CD8-positive, alpha-beta memory T cell (primary cell): ENCODE data around the gene SLC25A29. TPM values are rescaled to one million over a fixed set of nuclear protein-coding genes. Genes with fewer than 3 reads are reported as not detected.
"Not testable (repeated sequence)": the region's sequence is repeated elsewhere in the genome, so short reads cannot be mapped to it uniquely, and the experiment has no call there.

Experiments used
- CTCF ChIA-PET: fragments of 350-600 bp; sonication (Branson Sonifier 250); formaldehyde crosslinking; loops from one replicate; lab custom pipeline; 2021; ENCODE audit warnings: antibody characterized with exemption; lab: Charles Lee
- POLR2A ChIA-PET: fragments of 350-600 bp; sonication (Branson Sonifier 250); formaldehyde crosslinking; loops from one replicate; lab custom pipeline; 2021; ENCODE audit warnings: antibody characterized with exemption; lab: Charles Lee
- DNase-seq, 5 donors: peaks; one replicate each; pipeline versions ENCODE4 v3.0.0 to v3.0.0-alpha.2; 2020 to 2022; ENCODE audit warnings: mixed read lengths in 1 of 5
- H3K27ac ChIP-seq: one replicate; pipeline ENCODE4 v1.7.0; 2013; ENCODE audit warnings: low read depth, mild to moderate bottlenecking, low read length, moderate library complexity
- H3K27me3 ChIP-seq: 2 replicates; pipeline ENCODE4 v1.7.0; 2013; ENCODE audit warnings: low read length, mild to moderate bottlenecking; ENCODE audit not compliant: insufficient read depth, poor library complexity, severe bottlenecking
- H3K36me3 ChIP-seq: 2 replicates; pipeline ENCODE4 v1.7.0; 2013; ENCODE audit warnings: mild to moderate bottlenecking, low read length, moderate library complexity; ENCODE audit not compliant: insufficient read depth
- H3K4me1 ChIP-seq: 2 replicates; pipeline ENCODE4 v1.7.0; 2013; ENCODE audit warnings: mild to moderate bottlenecking, low read length, moderate library complexity; ENCODE audit not compliant: insufficient read depth
- H3K4me3 ChIP-seq: 2 replicates; pipeline ENCODE4 v1.7.0; 2013; ENCODE audit warnings: mild to moderate bottlenecking, low read length
- H3K9me3 ChIP-seq: 2 replicates; pipeline ENCODE4 v1.7.0; 2013; ENCODE audit warnings: mild to moderate bottlenecking, low read length
- H3K27ac Mint-ChIP-seq, 8 donors: one replicate each; pipeline ENCODE4 v1.8.0; 2020 to 2021; ENCODE audit warnings: mixed read lengths in 8 of 8, mild to moderate bottlenecking in 6 of 8, inconsistent platforms in 3 of 8, moderate library complexity in 3 of 8
- H3K27me3 Mint-ChIP-seq, 2 donors: one replicate each; pipeline ENCODE4 v1.8.0; 2020 to 2021; ENCODE audit warnings: mixed read lengths in 2 of 2, mild to moderate bottlenecking in 1 of 2, moderate library complexity in 1 of 2
- H3K36me3 Mint-ChIP-seq, 3 donors: one replicate each; pipeline ENCODE4 v1.8.0; 2020 to 2021; ENCODE audit warnings: mixed read lengths in 3 of 3, inconsistent platforms in 1 of 3, mild to moderate bottlenecking in 1 of 3
- H3K4me1 Mint-ChIP-seq, 3 donors: one replicate each; pipeline ENCODE4 v1.8.0; 2020 to 2021; ENCODE audit warnings: mixed read lengths in 3 of 3, inconsistent platforms in 1 of 3, mild to moderate bottlenecking in 1 of 3
- H3K4me3 Mint-ChIP-seq, 7 donors: one replicate each; pipeline ENCODE4 v1.8.0; 2020 to 2021; ENCODE audit warnings: mixed read lengths in 7 of 7, mild to moderate bottlenecking in 6 of 7, moderate library complexity in 4 of 7, inconsistent platforms in 2 of 7
- H3K9me3 Mint-ChIP-seq, 5 donors: one replicate each; pipeline ENCODE4 v1.8.0; 2020 to 2022; ENCODE audit warnings: mixed read lengths in 5 of 5, mild to moderate bottlenecking in 3 of 5, moderate library complexity in 2 of 5, inconsistent platforms in 1 of 5
- polyA plus RNA-seq: library from polyadenylated mRNA; unstranded; fragments of 300-500 nt; fragmentation: Illumina TruSeq; gene quantifications from one replicate; pipeline ENCODE4 v1.2.3, GENCODE V29; 2021
- total RNA-seq, 2 experiments: library from RNA; stranded (reverse); gene quantifications; one replicate each; pipeline ENCODE4 v1.2.3, GENCODE V29; 2021

SLC25A29 gene
- total and polyA plus RNA-seq, 3 experiments from 2014 or later, result 7.0 to 10.5 (median 10.4) TPM

- no peaks in the 10 kb centered on the region for H3K36me3 ChIP-seq
- H3K4me1 ChIP-seq, result no peaks in the 10 kb centered on the region
- Mint-ChIP-seq H3K4me3 (no peak overlapping the region), H3K9me3 (no peaks in the 10 kb centered on the region), H3K36me3 (peaks cover 0 to 2% (median 0%) of the 10 kb centered on the region in 3 donors), H3K27me3 (no peaks in the 10 kb centered on the region), H3K4me1 (peaks cover 0 to 4% (median 3%) of the 10 kb centered on the region in 3 donors), H3K27ac (peak overlapping the region in 1 of 8 donors; percentile 66)
- CTCF ChIA-PET, result interaction anchor here (1.2 to 1.6 kb wide), 3 partner anchors 10 to 23 kb away, joined by 3 to 11 read pairs (median 5); no protein-coding TSS in a partner anchor
- peak in 1 of 5 donors; percentile 33 for DNase-seq
- no peaks in the 10 kb centered on the region for H3K9me3 ChIP-seq
- H3K27ac ChIP-seq, result peak overlapping the region; percentile 24
- H3K4me3 ChIP-seq, result no peak overlapping the region
- POLR2A ChIA-PET, result no interaction called here
- no peaks in the 10 kb centered on the region for H3K27me3 ChIP-seq
Measured at GRCh38 chr14:100297320-100298300, 8.6 kb downstream of the SLC25A29 start.

DNA sequence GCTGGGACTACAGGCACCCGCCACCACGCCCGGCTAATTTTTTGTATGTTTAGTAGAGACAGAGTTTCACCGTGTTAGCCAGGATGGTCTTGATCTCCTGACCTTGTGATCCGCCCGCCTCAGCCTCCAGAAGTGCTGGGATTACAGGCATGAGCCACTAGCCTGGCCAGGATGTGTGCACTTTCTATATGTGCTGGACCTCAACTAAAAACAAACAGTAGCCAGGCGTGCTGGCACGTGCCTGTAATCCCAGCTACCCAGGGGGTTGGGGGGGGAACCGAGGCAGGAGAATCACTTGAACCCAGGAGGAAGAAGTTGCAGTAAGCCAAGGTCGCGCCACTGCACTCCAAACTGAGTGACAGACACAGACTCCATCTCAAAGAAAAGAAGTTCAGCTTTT is 9.5 kb downstream of the SLC25A29 start:
- H3K9me3 Mint-ChIP-seq, H3K4me1 ChIP-seq, H3K4me1 Mint-ChIP-seq, H3K27ac Mint-ChIP-seq, POLR2A ChIA-PET, H3K9me3 ChIP-seq, H3K27me3 Mint-ChIP-seq, H3K4me3 Mint-ChIP-seq, H3K4me3 ChIP-seq, H3K36me3 ChIP-seq, H3K27me3 ChIP-seq, H3K27ac ChIP-seq, H3K36me3 Mint-ChIP-seq: not testable (repeated sequence)
- CTCF ChIA-PET, result interaction anchor here (1.3 to 1.6 kb wide), 2 partner anchors 9 to 12 kb away, joined by 5 to 11 read pairs; no protein-coding TSS in a partner anchor
- DNase-seq, result peak in 1 of 5 donors; percentile 30

GRCh38 chr14:100296106-100296651 is 10.1 kb downstream of the SLC25A29 start:
- Mint-ChIP-seq H3K36me3 (peaks cover 0 to 2% (median 2%) of the 10 kb centered on the region in 3 donors), H3K4me3 (no peak overlapping the region), H3K27ac (no peak overlapping the region), H3K9me3 (no peaks in the 10 kb centered on the region), H3K4me1 (no peaks in the 10 kb centered on the region), H3K27me3 (no peaks in the 10 kb centered on the region)
- ChIA-PET POLR2A (no interaction called here), CTCF (interaction anchor here (1.3 to 1.4 kb wide), 2 partner anchors 8 to 103 kb away, joined by 3 to 5 read pairs; no protein-coding TSS in a partner anchor)
- H3K36me3 ChIP-seq, result no peaks in the 10 kb centered on the region
- no peak overlapping the region for H3K27ac ChIP-seq
- no peaks in the 10 kb centered on the region for H3K9me3 ChIP-seq
- no peak for DNase-seq
- H3K27me3 ChIP-seq, result no peaks in the 10 kb centered on the region
- no peak overlapping the region for H3K4me3 ChIP-seq
- H3K4me1 ChIP-seq, result no peaks in the 10 kb centered on the region

- POLR2A ChIA-PET, result no interaction called here
Measured at GRCh38 chr14:100295376-100296105, 10.7 kb downstream of the SLC25A29 start.

GRCh38 chr14:100294963-100295330 is 11.3 kb downstream of the SLC25A29 start:
- H3K4me1 ChIP-seq, result no peaks in the 10 kb centered on the region
- no peak overlapping the region for H3K4me3 ChIP-seq
- no peak overlapping the region for H3K27ac Mint-ChIP-seq
- ChIA-PET CTCF (interaction anchor here (1.4 to 1.9 kb wide), 2 partner anchors 9 to 102 kb away, joined by 3 to 12 read pairs; no protein-coding TSS in a partner anchor), POLR2A (no interaction called here)
- H3K4me1 Mint-ChIP-seq, result no peaks in the 10 kb centered on the region
- peaks cover 0 to 2% (median 2%) of the 10 kb centered on the region in 3 donors for H3K36me3 Mint-ChIP-seq
- no peaks in the 10 kb centered on the region for H3K9me3 Mint-ChIP-seq
- no peaks in the 10 kb centered on the region for H3K27me3 ChIP-seq
- no peak for DNase-seq
- no peaks in the 10 kb centered on the region for H3K27me3 Mint-ChIP-seq
- H3K9me3 ChIP-seq, result no peaks in the 10 kb centered on the region
- H3K36me3 ChIP-seq, result no peaks in the 10 kb centered on the region
- H3K4me3 Mint-ChIP-seq, result no peak overlapping the region
- H3K27ac ChIP-seq, result no peak overlapping the region

More at GRCh38 chr14:100295376-100296105, 10.7 kb downstream of the SLC25A29 start:
- no peak overlapping the region for H3K4me3 ChIP-seq
- H3K27ac ChIP-seq, result no peak overlapping the region
- Mint-ChIP-seq H3K36me3 (peaks cover 0 to 2% (median 2%) of the 10 kb centered on the region in 3 donors), H3K4me1 (no peaks in the 10 kb centered on the region), H3K27me3 (no peaks in the 10 kb centered on the region), H3K9me3 (no peaks in the 10 kb centered on the region), H3K27ac (no peak overlapping the region), H3K4me3 (no peak overlapping the region)
- no peaks in the 10 kb centered on the region for H3K27me3 ChIP-seq
- no peak for DNase-seq
- no peaks in the 10 kb centered on the region for H3K9me3 ChIP-seq
- H3K4me1 ChIP-seq, result no peaks in the 10 kb centered on the region
- no peaks in the 10 kb centered on the region for H3K36me3 ChIP-seq
- CTCF ChIA-PET, result interaction anchor here (1.4 to 1.9 kb wide), 2 partner anchors 10 to 102 kb away, joined by 3 to 12 read pairs; no protein-coding TSS in a partner anchor

DNA sequence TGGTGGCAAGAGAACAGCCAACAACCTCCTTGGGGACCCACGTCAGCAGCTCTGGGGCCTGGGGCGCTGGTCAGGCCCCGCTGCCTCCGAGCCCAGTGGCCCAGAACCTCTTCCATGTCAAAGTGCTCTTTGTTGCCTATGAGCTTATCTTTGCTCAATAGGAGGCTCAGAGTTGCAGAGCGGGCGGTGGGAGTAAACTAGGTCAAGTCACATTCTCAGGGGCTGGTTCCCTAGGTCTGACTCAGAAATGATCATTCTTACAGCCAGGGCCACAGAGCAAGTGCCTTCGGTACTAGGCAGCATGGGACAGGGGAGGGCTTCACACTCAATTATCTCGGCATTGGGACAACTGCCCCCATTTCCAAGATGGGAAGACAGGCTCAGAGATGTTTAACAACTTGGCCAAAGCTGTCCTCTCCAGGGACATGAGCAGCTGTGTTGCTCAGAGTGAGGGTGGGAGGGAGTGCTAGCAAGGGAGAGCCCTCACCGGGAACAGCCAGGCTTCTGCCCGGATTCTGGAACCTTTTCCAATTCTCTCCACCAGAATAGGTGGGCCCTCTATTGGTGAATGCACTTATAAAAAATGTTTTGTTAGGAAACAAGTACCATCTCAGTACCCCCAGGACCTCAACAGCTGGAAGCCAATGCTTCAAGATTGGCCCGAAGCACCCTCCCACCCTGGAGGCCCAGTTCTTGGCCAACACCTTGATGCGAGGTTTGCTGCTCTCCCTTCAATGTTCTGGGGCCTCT is 11.9 kb downstream of the SLC25A29 start:
- Mint-ChIP-seq H3K27me3 (no peaks in the 10 kb centered on the region), H3K27ac (no peak overlapping the region), H3K9me3 (no peaks in the 10 kb centered on the region), H3K36me3 (peaks cover 0 to 2% (median 2%) of the 10 kb centered on the region in 3 donors), H3K4me1 (no peaks in the 10 kb centered on the region), H3K4me3 (no peak overlapping the region)
- H3K4me3 ChIP-seq, result no peak overlapping the region
- no peak for DNase-seq
- H3K36me3 ChIP-seq, result no peaks in the 10 kb centered on the region
- ChIA-PET CTCF (interaction anchor here (1.9 kb wide), 1 partner anchor 9 kb away, joined by 12 read pairs; no protein-coding TSS in a partner anchor), POLR2A (no interaction called here)
- H3K27me3 ChIP-seq, result no peaks in the 10 kb centered on the region
- H3K9me3 ChIP-seq, result no peaks in the 10 kb centered on the region
- no peak overlapping the region for H3K27ac ChIP-seq
- no peaks in the 10 kb centered on the region for H3K4me1 ChIP-seq

DNA sequence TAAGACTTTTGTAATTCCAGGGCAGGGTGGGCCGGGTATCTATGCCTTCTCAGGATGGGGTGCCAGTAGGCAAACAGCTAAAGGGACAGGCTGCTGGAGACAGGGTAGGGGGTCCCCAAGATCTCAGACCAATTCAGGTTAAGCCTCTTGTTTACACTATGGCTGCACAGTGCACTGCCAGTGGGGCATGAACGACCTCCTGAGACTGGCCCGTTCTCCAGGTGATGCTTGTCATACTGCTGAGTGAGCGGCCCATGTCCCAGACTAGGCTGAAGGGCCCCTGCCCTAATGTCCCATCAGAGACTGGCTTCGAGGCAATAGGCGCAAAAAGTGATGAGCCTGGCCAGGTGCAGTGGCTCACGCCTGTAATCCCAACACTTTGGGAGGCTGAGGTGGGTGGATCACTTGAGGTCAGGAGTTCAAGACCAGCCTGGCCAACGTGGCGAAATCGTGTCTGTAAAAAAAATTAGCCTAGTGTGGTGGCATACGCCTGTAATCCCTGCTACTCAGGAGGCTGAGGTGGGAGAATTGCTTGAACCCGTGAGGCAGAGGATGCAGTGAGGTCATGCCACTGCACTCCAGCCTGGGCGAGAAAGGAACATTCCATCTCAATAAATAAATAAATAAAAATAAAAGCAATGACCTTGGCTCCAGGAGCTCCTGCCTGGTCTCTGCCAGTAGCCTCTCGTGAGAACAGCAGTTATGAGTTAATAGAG is 12.6 kb downstream of the SLC25A29 start:
- ChIA-PET POLR2A (no interaction called here), CTCF (interaction anchor here (1.9 kb wide), 1 partner anchor 8 kb away, joined by 12 read pairs; no protein-coding TSS in a partner anchor)
- Mint-ChIP-seq H3K36me3 (peaks cover 0 to 2% (median 2%) of the 10 kb centered on the region in 3 donors), H3K4me1 (no peaks in the 10 kb centered on the region), H3K27me3 (no peaks in the 10 kb centered on the region), H3K27ac (peak overlapping the region in 1 of 8 donors; percentile 38), H3K4me3 (no peak overlapping the region), H3K9me3 (no peaks in the 10 kb centered on the region)
- DNase-seq, result peak in 1 of 5 donors; percentile 26
- no peaks in the 10 kb centered on the region for H3K4me1 ChIP-seq
- H3K36me3 ChIP-seq, result no peaks in the 10 kb centered on the region
- no peak overlapping the region for H3K4me3 ChIP-seq
- H3K27me3 ChIP-seq, result no peaks in the 10 kb centered on the region
- no peaks in the 10 kb centered on the region for H3K9me3 ChIP-seq
- H3K27ac ChIP-seq, result no peak overlapping the region
